Endothelial cell of umbilical vein (primary cell): ENCODE results near the gene PCYT1B. TPM values are rescaled to one million over a fixed set of nuclear protein-coding genes. Genes with fewer than 3 reads are reported as not detected.

Source experiments
- BruUV-seq: library from RNA; stranded (reverse); fragments of 400-500 nt; replicated peaks from 2 replicates; lab custom pipeline; 2021; lab: Mats Ljungman, UMichigan
- CTCF ChIA-PET: fragments of 300-600, 350-600 bp; sonication (Branson Sonifier 250); formaldehyde crosslinking; loops from one replicate; lab custom pipeline; 2021; ENCODE audit warnings: antibody characterized with exemption, inconsistent platforms; lab: Charles Lee
- POLR2A ChIA-PET: fragments of 300-600, 350-600 bp; sonication (Branson Sonifier 250); formaldehyde crosslinking; loops from one replicate; lab custom pipeline; 2021; ENCODE audit warnings: antibody characterized with exemption, inconsistent platforms; lab: Charles Lee
- DNase-seq: peaks from one replicate; pipeline ENCODE4 v3.0.0-alpha.2; 2011; ENCODE audit warnings: low read depth, low spot score
- FAIRE-seq: peaks from 2 replicates; lab custom pipeline; 2011; peaks lifted over from hg19 to GRCh38; lab: Jason Lieb, UNC
- H2AFZ ChIP-seq: 2 replicates; pipeline ENCODE4 v1.6.0; 2012; ENCODE audit warnings: low read depth, low read length, control low read depth, inconsistent platforms
- H3K27ac ChIP-seq: 2 replicates; pipeline ENCODE4 v1.5.1; 2011; ENCODE audit warnings: low read depth, mild to moderate bottlenecking, control low read depth, low read length, moderate library complexity; ENCODE audit not compliant: insufficient read depth
- H3K27me3 ChIP-seq, 2 experiments: 2 replicates each; pipeline versions ENCODE4 v1.6.0 to v1.6.1; 2011; ENCODE audit warnings: low read length in 2 of 2, mixed read lengths in 1 of 2; ENCODE audit not compliant: control insufficient read depth in 2 of 2, insufficient read depth in 2 of 2
- H3K36me3 ChIP-seq, 2 experiments: 2 replicates in 1 of 2; 3 replicates in 1 of 2; pipeline ENCODE4 v1.5.1; 2011; ENCODE audit warnings: low read length in 2 of 2, mild to moderate bottlenecking in 1 of 2, moderate library complexity in 1 of 2; ENCODE audit not compliant: control insufficient read depth in 2 of 2, insufficient read depth in 2 of 2; ENCODE audit errors: extremely low read depth in 1 of 2
- H3K4me1 ChIP-seq: 3 replicates; pipeline ENCODE4 v1.5.1; 2011; ENCODE audit warnings: mild to moderate bottlenecking, low read length; ENCODE audit not compliant: control insufficient read depth, insufficient read depth; ENCODE audit errors: extremely low read depth
- H3K4me2 ChIP-seq: 2 replicates; pipeline ENCODE4 v1.6.1; 2011; ENCODE audit warnings: low read length, control low read depth, mixed read lengths; ENCODE audit not compliant: insufficient read depth
- H3K4me3 ChIP-seq, 3 experiments: fragments of 200-600 bp in 1 of 3; sonication (generic), shearing (Covaris generic) in 1 of 3; replicated peaks in 1 of 3; 2 replicates each; pipeline ENCODE4 v1.5.1; 2011 to 2016; ENCODE audit warnings: control low read depth in 3 of 3, low read length in 3 of 3, mild to moderate bottlenecking in 2 of 3, inconsistent platforms in 1 of 3, low read depth in 1 of 3, moderate library complexity in 1 of 3; ENCODE audit not compliant: insufficient read depth in 1 of 3
- H3K79me2 ChIP-seq: 2 replicates; pipeline ENCODE4 v1.6.0; 2012; ENCODE audit warnings: low read length, inconsistent platforms; ENCODE audit not compliant: control insufficient read depth, insufficient read depth
- H3K9ac ChIP-seq: replicated peaks from 2 replicates; pipeline ENCODE3; 2011; ENCODE audit warnings: low read length, control low read depth; ENCODE audit not compliant: insufficient read depth; ENCODE audit errors: extremely low read depth
- H3K9me1 ChIP-seq: replicated peaks from 3 replicates; pipeline ENCODE4 v1.6.0; 2011; ENCODE audit warnings: mild to moderate bottlenecking, low read length; ENCODE audit not compliant: control insufficient read depth, insufficient read depth; ENCODE audit errors: extremely low read depth
- H3K9me3 ChIP-seq: replicated peaks from 2 replicates; pipeline ENCODE4 v1.5.1; 2012; ENCODE audit warnings: low read length, inconsistent platforms; ENCODE audit not compliant: control insufficient read depth, insufficient read depth
- H4K20me1 ChIP-seq: replicated peaks from 2 replicates; pipeline ENCODE3; 2011; ENCODE audit warnings: mild to moderate bottlenecking, low read length; ENCODE audit not compliant: control insufficient read depth, insufficient read depth; ENCODE audit errors: extremely low read depth
- CTCF ChIP-seq, 2 donors: IDR thresholded peaks; 1 replicate in 1 of 2; 2 replicates in 1 of 2; pipeline ENCODE4 v1.5.1; 2011; ENCODE audit warnings: low read length in 2 of 2, mild to moderate bottlenecking in 2 of 2, moderate library complexity in 2 of 2, control low read depth in 1 of 2, inconsistent platforms in 1 of 2, low read depth in 1 of 2; ENCODE audit not compliant: insufficient read depth in 1 of 2; ENCODE audit errors: extremely low read depth in 1 of 2
- EZH2 ChIP-seq: IDR thresholded peaks from 2 replicates; pipeline ENCODE4 v1.6.1; 2012; ENCODE audit warnings: borderline replicate concordance, low read depth, mild to moderate bottlenecking, moderate library complexity, low read length, inconsistent platforms; ENCODE audit not compliant: severe bottlenecking
- FOS ChIP-seq: IDR thresholded peaks from 2 replicates; pipeline ENCODE4 v1.6.1; 2011; ENCODE audit warnings: mild to moderate bottlenecking, low read length, moderate library complexity, borderline replicate concordance; ENCODE audit not compliant: insufficient read depth
- GATA2 ChIP-seq: IDR thresholded peaks from 2 replicates; pipeline ENCODE4 v1.7.0; 2011; ENCODE audit warnings: low read depth, mild to moderate bottlenecking, moderate library complexity, mixed read lengths, low read length; ENCODE audit not compliant: insufficient read length, insufficient read depth
- JUN ChIP-seq: IDR thresholded peaks from 2 replicates; pipeline ENCODE4 v1.6.1; 2011; ENCODE audit warnings: borderline replicate concordance, low read depth; ENCODE audit not compliant: insufficient read length, insufficient read depth
- MAX ChIP-seq: IDR thresholded peaks from 2 replicates; pipeline ENCODE4 v1.6.1; 2011; ENCODE audit not compliant: insufficient read depth, insufficient read length
- MYC ChIP-seq: IDR thresholded peaks from one replicate; pipeline ENCODE4 v1.6.1; 2011; ENCODE audit warnings: mild to moderate bottlenecking, low read depth, low read length
- POLR2A ChIP-seq: IDR thresholded peaks from 2 replicates; pipeline ENCODE4 v1.6.1; 2012; ENCODE audit warnings: low read depth, mild to moderate bottlenecking, control low read depth, low read length
- POLR2AphosphoS5 ChIP-seq: IDR thresholded peaks from 2 replicates; pipeline ENCODE4 v1.6.1; 2012; ENCODE audit warnings: low read depth, mild to moderate bottlenecking, control low read depth, low read length, moderate library complexity; ENCODE audit not compliant: insufficient read depth
- dilution Hi-C: fragments of 300-500 bp; cut with MboI; formaldehyde crosslinking; loops from one replicate; pipeline ENCODE4 v1.15.0; 2019; ENCODE audit warnings: low sequenced_read_pairs; ENCODE audit not compliant: extremely low pct_ligation_motif_present
- intact Hi-C: fragments of 100-400 bp; cut with micrococcal nuclease; formaldehyde crosslinking; loops from one replicate; pipeline ENCODE4 v1.10.0; 2022
- polyA plus RNA-seq, 4 experiments: library from polyadenylated mRNA; depleted of rRNA in 3 of 4; stranded (reverse) in 3 of 4; unstranded in 1 of 4; fragments of >200 nt; gene quantifications; 2 replicates each; pipeline versions ENCODE4 v1.2.1 to v1.2.3, GENCODE V29; 2011 to 2012; ENCODE audit warnings: missing spikeins in 1 of 4
- small RNA-seq: library from RNA; depleted of rRNA; stranded (forward); fragments of <200 nt; gene quantifications from one replicate; pipeline ENCODE3, GENCODE V24; 2012; ENCODE audit warnings: low replicate concordance, low read depth; ENCODE audit not compliant: insufficient read depth, insufficient read length
- total RNA-seq: library from RNA; stranded (reverse); gene quantifications from 2 replicates; pipeline ENCODE4 v1.2.3, GENCODE V29; 2021

Gene PCYT1B
- total and polyA plus RNA-seq, 2 donors (not counting 3 experiments of a cell fraction or from before 2014, with no cell fraction given) = 0.33 to 1.3 TPM

GRCh38 chrX:24508375-24508774 lies 138.8 kb downstream of the PCYT1B start:
- Histone ChIP-seq H3K4me2 (no peak overlapping the region), H3K9ac (no peak overlapping the region), H3K4me3 (no peak overlapping the region), H4K20me1 (no peaks in the 10 kb centered on the region), H3K27ac (no peak overlapping the region), H3K27me3 (no peaks in the 10 kb centered on the region), H3K4me1 (no peaks in the 10 kb centered on the region), H3K9me3 (no peaks in the 10 kb centered on the region), H2AFZ (no peak overlapping the region), H3K36me3 (no peaks in the 10 kb centered on the region), H3K79me2 (no peaks in the 10 kb centered on the region), H3K9me1 (no peaks in the 10 kb centered on the region)
- FAIRE-seq (no peak), DNase-seq (no peak)
- TF ChIP-seq POLR2AphosphoS5 (no peak), JUN (no peak), MAX (no peak), EZH2 (no peak), MYC (no peak), POLR2A (no peak), GATA2 (no peak), CTCF (IDR thresholded peaks at IDR 0.05; ENCODE audit: extremely low read depth in 1 of 2, insufficient read depth in 1 of 2, low read depth in 1 of 2, low read length in 2 of 2) (no peak), FOS (no peak)
- dilution Hi-C loops = no loop called here
- ChIA-PET CTCF (no interaction called here), POLR2A (no interaction called here)
- intact Hi-C loops = no loop called here
- no TSS peak for BruUV-seq

Small RNA genes lying within 50 kb of the gene (small RNA-seq; reads per million reads assigned to genes)
- gene SNRPEP9 = not detected

Other genes starting within 250 kb of the PCYT1B start
- 3.9 and 5.9 TPM in 2 replicates for gene PDK3, start 182.1 kb downstream of the PCYT1B start, total RNA-seq
- gene PDK3, start 182.1 kb downstream of the PCYT1B start, polyA plus RNA-seq = 2.6 and 3.0 TPM in 2 replicates
- gene POLA1, start 46.6 kb upstream of the PCYT1B start, total RNA-seq = 16.4 and 18.6 TPM in 2 replicates
- 1.2 and 1.8 TPM in 2 replicates for gene POLA1, start 46.6 kb upstream of the PCYT1B start, polyA plus RNA-seq